GM19468 (cell line): ENCODE results near the gene CIDEA.
"Not testable (repeated sequence)": the region's sequence is repeated elsewhere in the genome, so short reads cannot be mapped to it uniquely, and the experiment has no call there.

ENCODE experiments used
- ATAC-seq: cut with Tn5 transposase; IDR thresholded peaks from one replicate; pipeline ENCODE4 v1.9.1; 2021; ENCODE audit warnings: mild to moderate bottlenecking, moderate library complexity, moderate number of reproducible peaks; ENCODE audit not compliant: unreplicated experiment; ENCODE audit errors: extremely low read depth

CIDEA gene, protein sequence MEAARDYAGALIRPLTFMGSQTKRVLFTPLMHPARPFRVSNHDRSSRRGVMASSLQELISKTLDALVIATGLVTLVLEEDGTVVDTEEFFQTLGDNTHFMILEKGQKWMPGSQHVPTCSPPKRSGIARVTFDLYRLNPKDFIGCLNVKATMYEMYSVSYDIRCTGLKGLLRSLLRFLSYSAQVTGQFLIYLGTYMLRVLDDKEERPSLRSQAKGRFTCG

DNA sequence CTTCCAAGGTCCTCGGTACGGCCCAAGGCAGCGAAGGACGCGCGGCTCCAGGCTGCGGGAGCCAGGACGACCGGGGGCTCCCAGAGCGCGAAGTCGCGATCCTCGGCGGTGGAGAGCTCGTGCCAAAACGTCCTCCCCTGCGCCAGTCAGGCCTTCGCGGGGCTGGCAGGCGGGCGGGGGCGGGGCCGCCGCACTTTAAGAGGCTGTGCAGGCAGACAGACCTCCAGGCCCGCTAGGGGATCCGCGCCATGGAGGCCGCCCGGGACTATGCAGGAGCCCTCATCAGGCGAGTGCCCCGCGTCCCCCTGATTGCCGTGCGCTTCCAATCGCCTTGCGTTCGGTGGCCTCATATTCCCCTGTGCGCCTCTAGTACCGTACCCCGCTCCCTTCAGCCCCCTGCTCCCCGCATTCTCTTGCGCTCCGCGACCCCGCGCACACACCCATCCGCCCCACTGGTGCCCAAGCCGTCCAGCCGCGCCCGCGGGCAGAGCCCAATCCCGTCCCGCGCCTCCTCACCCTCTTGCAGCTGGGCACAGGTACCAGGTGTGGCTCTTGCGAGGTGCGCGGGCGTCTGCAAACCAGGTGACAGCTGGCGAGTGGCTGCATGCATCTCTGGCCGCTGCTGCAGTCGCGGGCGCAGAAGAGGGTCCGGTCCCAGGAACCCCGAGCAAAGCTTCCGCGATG, at the start of gene CIDEA:
Gene CIDEA (plus strand): TSS at position 226 of the 684 bp plus-strand sequence. CDS start 23 bp downstream, at position 249.
- ATAC-seq, result no peak

DNA sequence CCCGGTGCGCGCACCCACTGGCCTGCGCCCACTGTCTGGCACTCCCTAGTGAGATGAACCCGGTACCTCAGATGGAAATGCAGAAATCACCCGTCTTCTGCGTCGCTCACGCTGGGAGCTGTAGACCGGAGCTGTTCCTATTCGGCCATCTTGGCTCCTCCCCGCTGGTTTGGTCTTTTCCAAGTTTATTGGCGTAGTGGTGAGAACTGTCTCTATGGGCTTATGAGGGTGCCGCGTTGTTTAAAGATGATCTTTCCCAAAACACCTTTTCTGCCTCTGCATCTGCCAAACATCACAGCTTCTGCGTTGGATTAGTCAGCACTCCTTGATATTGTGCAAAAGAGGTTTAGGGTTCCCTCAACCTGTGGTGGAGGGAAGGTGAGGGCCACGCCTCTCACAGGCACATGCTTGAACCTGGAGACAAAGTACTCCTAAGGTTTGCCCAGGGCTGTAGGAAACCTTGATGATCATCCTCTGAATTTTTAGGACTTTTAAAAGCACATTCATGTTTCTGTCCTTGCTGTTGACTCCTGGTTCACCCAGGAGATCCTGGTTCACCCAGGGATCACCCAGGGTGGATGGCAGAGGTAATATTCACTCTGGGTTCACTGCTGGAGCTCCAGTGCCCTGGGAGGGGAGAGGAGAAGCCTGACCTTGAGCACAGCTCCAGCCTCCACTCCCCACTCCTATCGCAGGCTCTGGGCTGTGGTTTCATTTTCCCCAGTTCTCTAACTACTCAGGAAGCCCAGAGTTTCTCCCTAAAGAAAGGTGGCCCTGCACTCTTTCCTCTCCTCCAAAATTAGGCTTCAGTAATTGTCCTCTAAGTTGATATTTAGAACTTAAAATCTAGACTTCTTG, 45.6 kb upstream of the CIDEA start:
- not testable (repeated sequence) for ATAC-seq

DNA sequence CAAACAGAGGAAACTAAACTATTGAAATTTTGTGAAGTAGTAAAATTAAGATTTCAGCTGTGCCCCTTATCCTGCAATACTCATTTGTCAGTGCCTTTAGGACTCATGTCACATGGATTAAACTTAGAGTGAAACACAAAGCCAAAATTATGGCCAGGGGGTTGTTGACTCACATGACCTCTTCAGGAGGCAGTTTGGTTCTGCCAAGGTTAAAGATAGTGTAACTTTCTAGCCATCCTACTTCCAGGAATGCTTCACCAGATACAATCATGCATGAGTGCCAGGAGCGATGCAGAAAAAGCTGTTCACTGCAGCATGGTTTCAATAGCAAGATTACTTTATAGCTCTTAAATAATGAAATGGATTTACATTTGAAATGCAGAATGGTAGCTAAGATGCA, 41.9 kb upstream of the CIDEA start:
- ATAC-seq, result not testable (repeated sequence)

DNA sequence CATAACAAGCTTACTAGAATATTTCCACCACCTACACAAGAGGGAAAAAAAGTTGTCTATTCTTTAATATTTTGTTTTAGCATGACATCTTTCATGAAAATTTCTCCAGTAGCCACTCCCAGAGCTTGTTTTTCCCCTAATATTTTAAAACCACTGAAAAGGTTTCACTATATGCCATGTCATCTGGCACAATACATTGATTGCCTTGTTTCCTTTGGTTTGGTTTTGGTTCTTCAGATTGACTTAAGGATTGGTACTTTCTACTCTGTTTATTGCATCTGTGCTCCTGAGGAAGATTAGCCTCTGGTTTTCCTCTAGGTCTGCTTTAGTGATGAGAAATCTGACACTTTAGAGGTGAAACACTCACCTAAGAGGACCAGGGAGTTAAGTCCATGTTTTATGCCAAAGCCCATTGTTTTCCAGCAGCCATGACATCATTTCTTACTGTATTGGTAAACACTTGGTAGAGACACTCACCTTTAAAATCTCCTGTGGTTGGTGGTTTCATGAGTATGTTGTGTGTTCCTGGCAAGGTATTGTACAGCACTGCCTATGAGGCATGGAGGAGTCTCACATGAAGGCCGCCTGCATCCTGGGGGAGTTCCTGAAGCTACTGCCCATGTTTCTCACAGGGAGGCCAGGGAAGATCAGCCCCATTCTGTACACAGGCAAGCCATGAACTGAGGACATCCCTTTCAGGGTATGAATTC, 39.7 kb upstream of the CIDEA start:
- not testable (repeated sequence) for ATAC-seq

DNA sequence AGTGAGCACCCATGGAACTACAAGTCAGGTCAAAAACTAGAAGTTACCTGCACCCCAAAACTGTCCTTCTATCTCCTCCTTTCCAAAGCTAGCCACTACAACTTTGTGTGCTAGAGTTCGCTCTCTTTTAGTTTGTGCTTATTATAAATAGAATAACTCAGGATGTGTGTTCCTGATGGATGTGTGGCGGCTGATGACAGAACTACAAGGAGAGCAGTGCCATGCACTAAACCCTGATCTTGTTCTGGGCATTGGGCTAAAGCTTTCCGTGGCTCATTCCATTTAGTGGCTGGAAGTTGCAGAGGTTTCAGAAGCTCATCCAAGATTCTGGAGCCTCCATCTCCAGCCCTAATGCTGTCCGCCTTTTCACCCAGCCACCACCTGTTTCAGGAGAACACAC, 37.7 kb upstream of the CIDEA start:
- not testable (repeated sequence) for ATAC-seq

DNA sequence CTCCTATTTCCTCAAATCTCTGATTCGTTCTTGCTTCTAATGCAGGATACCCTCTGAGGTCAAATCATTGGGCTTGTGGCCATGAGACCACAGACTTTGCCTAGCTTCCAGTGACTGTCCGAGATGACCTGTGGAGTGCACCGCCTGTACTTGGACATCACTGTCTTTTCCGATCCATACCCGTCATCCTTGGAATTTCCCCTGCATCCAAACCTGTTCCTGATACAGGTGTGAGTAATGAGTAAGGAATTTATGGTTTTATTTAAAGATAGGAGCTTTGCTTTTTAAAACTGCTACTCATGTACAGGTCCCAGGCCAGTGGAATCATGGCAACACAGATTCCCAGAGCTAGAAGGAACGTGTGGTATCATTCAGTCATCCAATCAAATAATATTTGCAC, 35.6 kb upstream of the CIDEA start:
- ATAC-seq, result not testable (repeated sequence)

DNA sequence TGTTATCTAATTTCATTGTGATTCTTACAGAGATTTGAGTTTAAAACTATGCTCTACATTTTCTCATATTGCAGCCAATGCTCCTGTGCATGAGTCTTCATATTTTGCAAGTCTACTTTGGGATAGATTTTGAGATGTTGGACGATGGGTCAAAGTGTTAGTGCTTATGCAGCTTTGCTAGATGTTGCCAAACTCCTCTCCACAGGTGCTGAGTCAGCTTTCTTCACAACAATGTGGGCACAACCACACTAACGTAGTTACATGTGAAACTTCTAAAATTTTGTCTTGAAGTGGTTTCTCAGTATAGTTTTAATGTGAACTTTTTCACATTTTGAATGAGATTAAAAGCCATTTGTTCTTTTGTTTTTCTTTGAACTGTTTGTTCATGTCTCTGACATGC, 32.1 kb upstream of the CIDEA start:
- not testable (repeated sequence) for ATAC-seq

DNA sequence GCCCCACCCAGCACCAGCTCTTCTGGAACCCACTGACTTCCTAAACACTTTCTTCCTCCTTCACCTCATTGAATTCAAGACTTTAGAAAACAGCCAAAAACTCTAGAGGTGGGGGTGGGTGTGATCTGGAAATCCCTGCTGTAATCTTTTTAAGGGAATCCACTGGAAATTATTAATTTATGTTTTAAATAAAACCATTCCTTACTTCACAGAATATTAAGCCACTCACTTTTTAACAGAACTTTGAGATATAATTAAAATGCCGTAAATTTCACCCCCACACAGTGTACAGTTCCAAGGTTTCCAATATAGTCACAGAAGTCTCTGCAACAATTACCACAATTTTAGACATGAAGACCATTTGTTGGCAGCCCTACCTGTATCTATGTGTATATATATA, 30.8 kb upstream of the CIDEA start:
- not testable (repeated sequence) for ATAC-seq

DNA sequence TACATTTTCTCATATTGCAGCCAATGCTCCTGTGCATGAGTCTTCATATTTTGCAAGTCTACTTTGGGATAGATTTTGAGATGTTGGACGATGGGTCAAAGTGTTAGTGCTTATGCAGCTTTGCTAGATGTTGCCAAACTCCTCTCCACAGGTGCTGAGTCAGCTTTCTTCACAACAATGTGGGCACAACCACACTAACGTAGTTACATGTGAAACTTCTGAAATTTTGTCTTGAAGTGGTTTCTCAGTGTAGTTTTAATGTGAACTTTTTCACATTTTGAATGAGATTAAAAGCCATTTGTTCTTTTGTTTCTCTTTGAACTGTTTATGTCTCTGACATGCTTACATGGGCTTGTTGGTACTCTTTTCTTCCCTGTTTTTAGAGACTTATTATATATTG, 27.4 kb upstream of the CIDEA start:
- ATAC-seq, result not testable (repeated sequence)

DNA sequence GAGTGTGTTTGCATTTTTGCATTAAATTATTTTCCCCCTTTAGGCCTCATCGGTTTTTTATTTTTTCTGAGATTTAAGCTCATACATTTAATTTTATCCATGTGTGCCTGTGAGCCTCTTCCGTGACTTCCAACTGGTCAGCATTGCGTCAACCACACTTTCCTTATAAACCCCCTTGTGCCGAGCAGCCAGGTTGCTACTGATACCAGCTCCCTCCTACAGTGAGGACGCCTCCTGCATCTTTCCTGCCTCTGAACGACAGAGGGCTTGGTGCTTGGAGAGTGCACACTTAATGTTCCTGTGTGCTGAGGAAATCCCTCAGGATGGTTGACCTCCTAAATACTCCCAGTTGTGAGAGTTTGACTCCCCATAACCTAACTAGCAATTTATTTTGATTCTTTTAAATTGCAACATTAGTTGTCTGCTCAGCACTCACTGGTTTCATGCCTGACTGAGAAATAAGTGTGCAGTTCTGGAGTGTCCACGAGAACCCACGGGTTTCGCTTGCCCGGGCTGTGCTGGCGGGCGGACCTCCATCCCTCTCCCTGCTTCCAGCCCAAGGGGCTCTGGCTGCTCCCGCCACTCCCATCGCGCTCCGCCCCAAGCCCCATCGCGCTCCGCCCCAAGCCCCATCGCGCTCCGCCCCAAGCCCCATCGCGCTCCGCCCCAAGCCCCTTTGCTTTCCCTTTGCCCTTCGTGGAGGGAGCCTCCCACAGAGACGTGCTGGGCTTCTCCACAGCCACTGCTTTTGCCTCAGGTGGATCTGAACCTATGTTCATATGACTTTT, 26.6 kb upstream of the CIDEA start:
- not testable (repeated sequence) for ATAC-seq

DNA sequence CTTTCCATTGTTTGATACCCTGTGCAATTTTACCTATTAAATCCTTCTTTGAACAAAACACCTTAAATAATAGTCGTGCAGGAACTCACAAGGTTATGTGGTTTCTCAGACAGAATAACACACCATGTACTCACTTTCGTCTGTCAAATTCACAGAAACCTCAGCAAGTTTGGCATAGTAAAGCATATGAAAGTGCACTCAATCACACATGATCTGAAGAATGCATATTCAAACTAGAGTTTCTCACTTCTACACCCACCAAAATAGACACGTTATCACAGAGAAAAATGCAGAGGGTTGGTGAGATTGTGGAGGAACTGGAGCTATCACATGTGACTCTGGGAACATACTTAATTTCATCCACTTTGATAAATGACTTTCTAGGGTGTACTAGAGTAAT, 25.9 kb upstream of the CIDEA start:
- ATAC-seq, result not testable (repeated sequence)

DNA sequence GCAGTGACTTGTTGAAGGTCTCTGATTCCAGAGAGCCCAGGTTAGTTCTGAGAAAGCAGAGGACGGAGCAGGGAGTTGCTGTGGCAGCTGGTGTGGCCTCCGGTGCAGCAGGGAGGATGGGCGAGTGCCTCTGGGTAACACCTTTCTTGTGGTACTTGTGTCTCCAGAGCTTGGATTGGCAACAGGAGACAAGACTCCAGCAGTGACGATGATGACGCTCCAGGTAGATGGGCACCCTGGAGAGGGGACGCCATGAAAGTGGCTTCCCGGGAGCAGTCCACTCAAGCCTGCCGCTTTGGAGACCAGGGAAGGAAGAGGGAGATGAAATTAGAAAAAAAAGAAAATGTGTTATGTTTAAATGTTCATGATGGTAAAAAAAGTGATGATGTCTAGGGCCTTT, 23.6 kb upstream of the CIDEA start:
- not testable (repeated sequence) for ATAC-seq

DNA sequence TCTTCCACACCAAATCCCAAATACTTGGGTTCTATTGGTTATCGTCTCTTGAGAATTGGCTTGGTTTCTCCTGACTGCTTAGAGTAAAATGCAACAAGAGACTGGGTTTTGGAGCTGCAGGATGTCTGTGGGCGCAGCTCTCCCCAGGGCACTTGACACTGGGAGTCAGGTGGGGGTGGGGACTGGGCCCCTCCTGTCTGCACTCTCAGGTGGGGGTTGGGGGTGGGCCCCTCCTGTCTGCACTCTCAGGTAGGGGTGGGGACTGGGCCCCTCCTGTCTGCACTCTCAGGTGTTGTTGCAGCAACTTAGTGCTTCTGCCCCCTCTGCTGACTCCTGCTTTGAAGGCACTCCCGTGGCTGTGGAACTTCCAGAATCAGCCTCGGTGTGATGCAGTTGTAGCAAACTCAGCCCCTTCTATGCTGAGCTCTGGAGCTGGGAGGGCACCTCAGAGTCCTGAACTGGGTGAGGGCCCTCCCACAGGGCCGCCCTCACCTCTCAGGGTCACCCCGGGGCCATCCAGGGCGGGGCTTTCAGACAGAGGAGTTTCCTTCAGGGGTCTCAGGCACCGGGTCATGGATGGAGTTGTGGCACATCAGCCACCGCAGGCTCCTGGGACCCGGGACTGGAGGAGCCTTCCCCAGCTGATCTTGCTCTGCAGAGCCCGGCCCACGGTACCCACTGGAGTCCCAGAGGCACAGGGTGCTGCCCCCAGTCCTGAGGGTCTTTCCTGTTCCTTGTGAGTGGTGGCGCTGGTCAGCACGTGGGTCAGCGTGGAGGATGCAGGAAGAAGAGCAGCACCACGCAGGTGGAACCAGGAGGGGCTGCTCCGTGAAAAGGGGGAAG, 22.9 kb upstream of the CIDEA start:
- ATAC-seq, result no peak

DNA sequence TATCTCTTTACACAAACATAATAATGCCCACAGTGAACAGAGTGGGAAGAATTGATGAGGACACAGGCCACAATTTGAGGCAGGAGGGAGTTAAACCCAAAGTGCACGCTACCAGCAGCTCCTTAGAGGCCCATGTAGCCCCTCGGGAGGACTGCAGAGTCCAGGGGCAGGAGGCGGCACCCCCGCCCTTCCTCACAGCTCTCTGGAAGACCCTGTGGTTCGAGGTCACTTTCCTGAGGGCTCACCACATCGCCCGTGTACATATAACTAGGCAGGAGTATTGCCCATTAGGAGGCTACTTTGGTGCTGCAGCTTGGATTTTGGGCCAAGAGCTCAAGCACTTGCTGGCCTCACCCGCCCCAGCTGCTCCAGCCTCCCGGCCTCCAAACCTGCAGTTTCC, 22.2 kb upstream of the CIDEA start:
- no peak for ATAC-seq

DNA sequence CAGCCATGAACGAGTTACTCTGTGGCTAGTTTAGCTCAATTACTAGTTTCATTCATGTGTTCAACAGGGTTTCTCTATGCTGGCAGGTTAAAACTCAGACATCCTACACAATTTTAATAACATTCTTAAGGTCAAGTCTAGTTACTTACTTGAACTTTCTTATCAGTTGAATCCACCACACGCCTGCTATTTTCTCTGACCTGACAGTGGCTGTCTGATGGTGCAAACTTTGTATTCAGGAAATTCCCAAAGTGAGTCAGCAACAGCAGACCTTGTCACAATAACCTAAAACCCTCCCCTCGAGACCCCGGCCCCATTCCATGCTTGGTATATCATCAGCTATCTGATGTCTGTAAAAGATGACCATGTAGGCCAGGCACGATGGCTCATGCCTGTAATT, 20.8 kb upstream of the CIDEA start:
- no peak for ATAC-seq

DNA sequence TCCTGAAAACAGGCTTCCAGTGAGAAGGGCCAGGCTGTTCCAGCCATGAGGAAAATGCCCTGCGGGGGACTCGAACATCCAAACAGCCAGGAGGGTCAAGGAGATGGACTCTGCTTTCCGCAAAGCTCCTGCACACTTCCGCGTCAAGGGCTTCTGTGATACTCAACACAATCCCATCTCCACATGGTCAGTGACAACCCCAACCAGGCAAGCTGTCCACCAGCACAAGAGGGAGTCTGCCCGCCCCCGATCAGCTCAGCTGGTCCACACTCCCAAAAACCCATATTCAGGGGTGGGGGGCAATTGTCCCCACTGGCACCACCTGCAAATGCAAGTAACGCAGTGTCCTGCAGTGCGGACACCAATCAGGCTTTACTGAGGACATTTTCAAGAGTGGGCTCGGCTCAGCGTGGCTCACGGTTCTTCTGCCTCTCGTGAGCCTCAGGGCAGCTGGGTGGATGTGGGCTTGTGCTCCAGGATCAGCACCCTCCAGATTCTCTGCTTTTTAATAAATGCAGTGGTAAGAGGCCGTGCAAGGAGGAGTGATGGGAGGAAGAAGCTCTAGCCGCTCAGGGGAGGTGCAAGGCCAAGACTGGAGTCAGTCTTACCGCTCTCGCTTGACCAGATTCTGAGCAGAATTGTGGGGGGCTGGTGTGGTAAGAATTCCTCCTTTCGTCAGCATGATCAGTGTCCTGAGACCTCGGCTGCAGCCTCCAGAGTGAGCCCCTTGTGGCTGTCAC, 19.5 kb upstream of the CIDEA start:
- ATAC-seq, result no peak

DNA sequence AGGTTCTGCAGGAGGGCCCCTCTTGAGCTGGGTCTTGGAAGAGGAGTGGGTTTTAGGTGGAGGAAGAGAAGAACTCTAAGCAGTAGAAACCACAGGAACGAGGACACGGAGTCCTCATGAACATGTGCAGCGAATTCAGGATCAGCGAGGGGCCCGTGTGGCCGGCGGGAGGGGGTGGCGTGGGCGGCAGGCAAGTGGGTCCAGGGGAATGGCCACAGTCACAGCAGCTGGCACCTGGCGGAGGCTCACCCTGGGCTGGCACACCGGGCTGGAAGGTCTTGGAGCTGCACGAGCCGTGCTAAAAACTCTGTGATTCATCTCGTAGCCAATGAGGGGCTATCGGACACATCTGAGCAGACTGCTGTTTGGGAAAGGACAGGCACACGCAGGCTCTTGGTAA, 18.0 kb upstream of the CIDEA start:
- no peak for ATAC-seq
